Fibroblast of skin of right quadriceps (primary cell): Measurements from ENCODE around the gene FBL.
A peak's percentile ranks its signal among the peaks of the same experiment; 100 is the strongest.
"Not testable (repeated sequence)": the region's sequence is repeated elsewhere in the genome, so short reads cannot be mapped to it uniquely, and the experiment has no call there.

Experiments used
- DNase-seq: peaks from one replicate; pipeline ENCODE4 v3.0.0-alpha.2; 2013

The FBL gene

GRCh38 chr19:39875401-39875864 lies 29.3 kb upstream of the FBL start:
- DNase-seq: not testable (repeated sequence)

DNA sequence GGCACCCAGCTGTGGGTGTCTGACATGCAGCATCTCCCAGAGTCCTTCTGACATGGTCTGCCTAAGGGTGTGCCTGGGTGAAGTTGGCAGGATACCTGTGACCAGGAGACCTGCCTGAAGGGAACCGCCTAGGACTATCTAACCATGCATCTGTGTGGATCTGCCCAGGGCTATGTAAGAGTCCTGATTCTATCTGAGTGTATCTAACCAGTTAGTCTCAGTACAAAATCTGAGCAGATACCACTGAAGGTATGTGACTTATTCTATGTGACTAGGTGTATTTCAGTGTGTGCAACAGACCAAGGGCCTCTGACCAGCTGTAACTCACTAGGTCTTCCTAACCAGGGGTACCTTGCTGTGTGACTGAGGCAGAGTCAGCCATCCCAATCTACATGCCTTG lies 28.2 kb upstream of the FBL start:
- DNase-seq: no peak

DNA sequence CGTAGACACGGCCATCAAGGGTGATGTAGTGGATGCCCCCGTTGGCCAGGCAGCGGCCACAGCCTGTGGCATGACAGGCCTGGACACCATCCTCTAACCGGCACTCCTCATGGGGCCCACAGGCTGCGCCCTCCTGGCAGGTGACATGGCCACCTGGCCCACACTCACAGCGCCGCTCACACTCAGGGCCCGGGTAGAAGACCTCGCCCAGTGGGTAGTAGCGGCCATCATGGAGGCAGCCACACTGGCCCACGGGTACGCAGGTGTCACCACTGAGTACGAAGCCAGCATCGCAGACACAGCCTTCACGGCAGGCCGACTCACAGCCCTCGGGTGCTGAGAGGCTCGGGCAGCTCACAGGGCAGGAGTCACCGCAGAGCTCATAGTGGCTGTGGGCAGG lies 27.2 kb upstream of the FBL start:
- no peak for DNase-seq

- DNase-seq: no peak
These were observed 26.0 kb upstream of the FBL start for GRCh38 chr19:39871886-39872866.

DNA sequence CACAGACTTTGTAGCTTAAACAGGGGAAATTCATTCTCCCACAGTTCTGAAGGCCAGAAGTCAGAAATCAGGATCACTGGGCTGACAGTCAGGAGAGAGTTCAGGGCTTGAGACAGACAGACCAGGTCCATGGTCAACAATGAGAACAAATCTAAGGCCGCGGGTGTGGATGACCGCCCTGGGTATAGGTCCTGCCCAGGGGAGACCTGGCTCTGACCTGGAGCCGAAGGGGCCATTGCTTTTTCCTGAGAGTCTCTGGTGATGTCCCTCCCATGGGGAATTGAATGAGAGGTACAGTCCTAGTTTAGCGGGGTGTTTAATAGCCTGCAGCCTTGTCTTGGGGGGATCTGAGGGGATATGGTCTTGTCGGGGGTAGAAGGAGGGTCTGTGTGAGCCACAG lies 25.2 kb upstream of the FBL start:
- no peak for DNase-seq

GRCh38 chr19:39870171-39870971 lies 24.2 kb upstream of the FBL start:
- DNase-seq: no peak

DNA sequence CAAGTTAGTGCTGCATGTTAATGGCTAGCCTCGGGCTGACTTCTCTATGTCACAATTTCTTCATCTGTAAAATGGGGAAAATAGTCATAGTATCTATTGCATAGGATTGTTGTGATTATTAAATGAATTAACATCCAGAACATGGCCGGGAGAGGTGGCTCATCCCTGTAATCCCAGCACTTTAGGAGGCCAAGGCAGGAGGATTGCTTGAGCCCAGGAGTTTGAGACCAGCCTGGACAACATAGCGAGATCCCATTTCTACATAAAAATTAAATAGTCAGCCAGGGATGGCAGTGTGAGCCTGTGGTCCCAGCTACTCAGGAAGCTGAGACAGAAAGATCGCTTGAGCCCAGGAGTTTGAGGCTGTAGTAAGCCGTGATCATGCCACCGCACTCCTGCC lies 21.8 kb upstream of the FBL start:
- DNase-seq: no peak

DNA sequence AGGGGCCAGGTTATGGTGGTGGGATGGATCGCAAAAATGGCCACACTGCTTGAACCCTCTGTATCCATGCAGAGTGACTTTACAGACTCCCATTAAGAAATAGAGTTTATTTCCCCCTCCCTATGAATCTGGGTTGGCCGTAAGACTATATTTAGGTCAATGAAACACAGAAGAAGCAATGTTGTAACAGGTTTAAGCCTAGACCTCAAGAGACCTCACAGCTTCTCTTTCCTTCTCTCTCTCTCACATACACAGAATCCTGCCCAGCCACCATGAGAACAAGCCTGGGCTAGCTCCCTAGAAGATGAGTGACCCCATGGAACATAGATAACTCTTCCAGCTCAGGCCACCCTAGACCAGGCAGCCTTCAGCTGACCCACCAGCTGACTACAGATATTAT lies 21.0 kb upstream of the FBL start:
- DNase-seq: no peak

GRCh38 chr19:39865953-39866352 lies 19.8 kb upstream of the FBL start:
- no peak for DNase-seq

GRCh38 chr19:39865186-39865585 lies 19.0 kb upstream of the FBL start:
- no peak for DNase-seq

- DNase-seq: no peak
These were observed 17.9 kb upstream of the FBL start for GRCh38 chr19:39864118-39864517.

GRCh38 chr19:39858541-39858940 lies 12.4 kb upstream of the FBL start:
- no peak for DNase-seq

GRCh38 chr19:39852882-39853281 lies 6.7 kb upstream of the FBL start:
- no peak for DNase-seq

- DNase-seq: no peak
These were observed 4.7 kb upstream of the FBL start for GRCh38 chr19:39850892-39851291.

DNA sequence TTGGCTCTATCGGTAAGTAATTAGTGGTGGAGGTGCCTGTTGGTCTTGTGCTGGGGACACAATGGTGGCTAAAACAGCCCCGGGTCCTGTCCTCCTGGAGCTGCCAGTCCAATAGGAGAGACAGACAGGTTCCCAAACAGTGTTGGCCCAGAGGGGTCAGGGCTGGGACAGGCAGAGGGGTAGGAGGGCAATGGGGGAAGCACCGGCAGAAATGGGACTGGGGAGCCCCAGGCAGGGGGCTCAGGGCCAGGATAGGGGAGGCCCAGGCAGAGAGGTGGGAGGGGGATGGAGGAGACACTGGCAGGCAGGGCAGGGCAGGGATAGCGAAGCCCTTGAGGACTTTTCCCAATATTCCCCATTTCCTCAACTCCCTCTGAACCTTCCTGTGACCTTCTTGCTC lies 2.2 kb upstream of the FBL start:
- no peak for DNase-seq

DNA sequence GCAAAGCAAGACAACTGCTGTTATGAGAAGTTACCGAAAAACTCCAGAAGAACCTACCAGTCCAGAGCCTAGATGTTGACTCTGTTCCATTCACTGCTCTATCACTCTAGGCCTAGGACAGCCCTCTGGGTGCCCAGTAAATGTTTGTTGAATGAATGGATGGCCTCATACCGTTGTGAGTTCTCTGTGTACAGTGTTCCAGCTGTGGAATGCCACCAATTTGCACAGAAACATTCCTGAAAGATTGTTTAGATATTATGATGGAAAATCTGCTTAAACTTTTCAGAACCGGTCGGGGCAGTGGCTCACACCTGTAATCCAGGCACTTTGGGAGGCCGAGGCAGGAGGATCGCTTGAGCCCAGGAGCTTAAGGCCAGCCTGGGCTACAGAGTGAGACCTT lies 1.3 kb upstream of the FBL start:
- no peak for DNase-seq

- no peak for DNase-seq
These were observed 703 bp upstream of the FBL start for GRCh38 chr19:39846678-39847486.

GRCh38 chr19:39845584-39845932 lies 621 bp downstream of the FBL start:
- peak; percentile 19 for DNase-seq

GRCh38 chr19:39845172-39845571 lies 1.0 kb downstream of the FBL start:
- DNase-seq: no peak

DNA sequence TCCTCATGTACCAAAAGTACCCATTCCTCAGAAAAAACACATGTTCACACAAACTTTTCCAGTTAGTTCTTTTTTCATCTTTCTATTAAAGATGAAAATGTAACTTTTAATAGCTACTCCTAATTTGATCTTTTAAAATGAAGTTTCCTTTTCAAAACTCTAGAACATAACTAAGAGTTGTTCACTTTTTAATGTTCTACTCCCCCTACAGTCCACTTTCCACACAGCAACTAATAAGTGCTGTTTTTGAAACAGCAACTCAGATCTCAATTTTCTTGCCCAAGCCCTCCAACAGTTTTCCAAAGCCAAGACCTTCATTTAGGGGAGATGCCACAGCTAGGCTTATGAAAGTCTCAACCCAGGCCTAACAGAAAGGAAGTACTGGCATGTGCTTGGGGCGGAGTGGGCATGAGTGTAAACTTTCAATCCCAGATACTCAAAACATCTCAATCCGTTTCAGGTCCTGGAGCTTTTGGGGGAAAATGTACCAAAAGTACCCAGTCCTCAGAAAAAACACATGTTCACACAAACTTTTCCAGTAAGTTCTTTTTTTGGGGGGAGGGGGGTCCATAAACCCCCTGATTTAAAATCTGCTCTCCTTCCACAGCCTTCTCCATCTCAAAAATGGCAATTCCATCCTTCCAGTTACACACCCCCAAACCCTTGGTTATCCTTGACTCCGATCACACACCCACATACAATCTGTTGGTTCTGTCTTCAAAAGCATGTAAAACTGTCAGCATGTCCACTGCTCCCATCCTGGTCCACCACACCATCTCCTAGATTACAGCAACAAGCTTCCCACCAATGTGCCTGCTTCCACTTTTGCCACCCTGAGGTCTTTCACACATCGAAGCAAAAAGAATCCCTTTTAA lies 2.0 kb downstream of the FBL start:
- DNase-seq: peak; percentile 43

GRCh38 chr19:39842693-39843435 lies 3.3 kb downstream of the FBL start:
- no peak for DNase-seq
